Adipose tissue (tissue), 3 donors: Measurements from ENCODE around the gene PTPRM. TPM values are rescaled to one million over a fixed set of nuclear protein-coding genes. Genes with fewer than 3 reads are reported as not detected.

ENCODE experiments used
- H3K27ac ChIP-seq: one replicate; pipeline ENCODE4 v1.5.1; 2013; ENCODE audit warnings: low read depth, low read length
- WGBS, 3 donors: extraction: QIAGEN DNeasy Blood & Tissue Kit; methylation state at CpG; one replicate each; pipeline ENCODE4 v1.1.7; 2013; 5-methylcytosine and 5-hydroxymethylcytosine counted together
- polyA plus RNA-seq, 3 donors: library from polyadenylated mRNA; stranded (reverse); fragments of 200-250 nt; gene quantifications; one replicate each; pipeline ENCODE4 v1.2.3, GENCODE V29; 2013
- donor health status: healthy with polysubstance abuse.
- donor health status: Bipolar disorder and iron deficiency.
- donor health status: healthy.

The PTPRM gene
- polyA plus RNA-seq, 3 donors: 20.6 to 106 (median 88.9) TPM

GRCh38 chr18:7805096-7805495 lies 238.0 kb downstream of the PTPRM start:
- 94 to 96% (median 95%) methylated on average over 2 of the region's 2 CpGs for WGBS, 3 donors

GRCh38 chr18:7805880-7806279 lies 238.8 kb downstream of the PTPRM start:
- WGBS, 3 donors: 94 to 98% (median 95%) methylated on average over 1 of the region's 1 CpG
- H3K27ac ChIP-seq: no peak overlapping the region

More at GRCh38 chr18:7805096-7805495, 238.0 kb downstream of the PTPRM start:
- no peak overlapping the region for H3K27ac ChIP-seq

GRCh38 chr18:7807936-7808453 lies 240.9 kb downstream of the PTPRM start:
- 83 to 84% (median 83%) methylated on average over 9 of the region's 9 CpGs for WGBS, 3 donors
- no peak overlapping the region for H3K27ac ChIP-seq

GRCh38 chr18:7808992-7809391 lies 241.9 kb downstream of the PTPRM start:
- 67 to 79% (median 72%) methylated on average over 5 of the region's 5 CpGs for WGBS, 3 donors
- H3K27ac ChIP-seq: no peak overlapping the region

GRCh38 chr18:7809455-7809854 lies 242.3 kb downstream of the PTPRM start:
- WGBS, 3 donors: 83 to 94% (median 84%) methylated on average over 6 of the region's 6 CpGs
- no peak overlapping the region for H3K27ac ChIP-seq

GRCh38 chr18:7809978-7810377 lies 242.9 kb downstream of the PTPRM start:
- no peak overlapping the region for H3K27ac ChIP-seq
- WGBS, 3 donors: 94 to 96% (median 96%) methylated on average over 5 of the region's 5 CpGs

- H3K27ac ChIP-seq: no peak overlapping the region
- WGBS, 3 donors: 93 to 97% (median 93%) methylated on average over 3 of the region's 3 CpGs
Measured at GRCh38 chr18:7812431-7813063, 245.4 kb downstream of the PTPRM start.

GRCh38 chr18:7813131-7813530 lies 246.0 kb downstream of the PTPRM start:
- no peak overlapping the region for H3K27ac ChIP-seq
- WGBS, 3 donors: 89 to 94% (median 90%) methylated on average over 5 of the region's 5 CpGs

GRCh38 chr18:7814754-7815315 lies 247.7 kb downstream of the PTPRM start:
- no peak overlapping the region for H3K27ac ChIP-seq
- 95 to 97% (median 96%) methylated on average over 5 of the region's 5 CpGs for WGBS, 3 donors

GRCh38 chr18:7815787-7816186 lies 248.7 kb downstream of the PTPRM start:
- H3K27ac ChIP-seq: no peak overlapping the region
- 92 to 98% (median 96%) methylated on average over 2 of the region's 2 CpGs for WGBS, 3 donors

GRCh38 chr18:7817575-7818230 lies 250.6 kb downstream of the PTPRM start:
- H3K27ac ChIP-seq: no peak overlapping the region
- 49 to 70% (median 51%) methylated on average over 8 of the region's 8 CpGs for WGBS, 3 donors

- WGBS, 3 donors: 69 to 81% (median 71%) methylated on average over 1 of the region's 1 CpG
Measured at GRCh38 chr18:7821784-7822183, 254.7 kb downstream of the PTPRM start.

GRCh38 chr18:7822435-7823331 lies 255.6 kb downstream of the PTPRM start:
- no peak overlapping the region for H3K27ac ChIP-seq
- 29 to 62% (median 34%) methylated on average over 9 of the region's 9 CpGs for WGBS, 3 donors

More at GRCh38 chr18:7821784-7822183, 254.7 kb downstream of the PTPRM start:
- H3K27ac ChIP-seq: no peak overlapping the region

- 46 to 78% (median 61%) methylated on average over 5 of the region's 5 CpGs for WGBS, 3 donors
Measured at GRCh38 chr18:7824970-7825369, 257.9 kb downstream of the PTPRM start.

GRCh38 chr18:7830468-7830867 lies 263.4 kb downstream of the PTPRM start:
- no peak overlapping the region for H3K27ac ChIP-seq
- 84 to 92% (median 85%) methylated on average over 3 of the region's 3 CpGs for WGBS, 3 donors

More at GRCh38 chr18:7824970-7825369, 257.9 kb downstream of the PTPRM start:
- no peak overlapping the region for H3K27ac ChIP-seq

- 86 to 92% (median 87%) methylated on average over 2 of the region's 2 CpGs for WGBS, 3 donors
- no peak overlapping the region for H3K27ac ChIP-seq
Measured at GRCh38 chr18:7839548-7839947, 272.4 kb downstream of the PTPRM start.

GRCh38 chr18:7840411-7840810 lies 273.3 kb downstream of the PTPRM start:
- 29 to 39% (median 29%) methylated on average over 2 of the region's 2 CpGs for WGBS, 3 donors

GRCh38 chr18:7844017-7844416 lies 276.9 kb downstream of the PTPRM start:
- WGBS, 3 donors: 83 to 96% (median 93%) methylated on average over 2 of the region's 2 CpGs
- H3K27ac ChIP-seq: no peak overlapping the region

More at GRCh38 chr18:7840411-7840810, 273.3 kb downstream of the PTPRM start:
- no peak overlapping the region for H3K27ac ChIP-seq
